Astrocyte (in vitro differentiated cells and primary cell): Measurements from ENCODE around the gene INPP5A. TPM values are rescaled to one million over a fixed set of nuclear protein-coding genes. Genes with fewer than 3 reads are reported as not detected.

Experiments
- DNase-seq: peaks from one replicate; pipeline ENCODE4 v3.0.0-alpha.2; 2010; ENCODE audit warnings: low read depth
- FAIRE-seq: peaks from 2 replicates; lab custom pipeline; 2011; peaks lifted over from hg19 to GRCh38; lab: Jason Lieb, UNC
- H2AFZ ChIP-seq: 2 replicates; pipeline ENCODE4 v1.6.0; 2012; ENCODE audit warnings: low read depth, low read length, inconsistent platforms
- H3K27ac ChIP-seq: 2 replicates; pipeline ENCODE4 v1.5.1; 2011; ENCODE audit warnings: low read depth, low read length, inconsistent platforms
- H3K27me3 ChIP-seq: 2 replicates; pipeline ENCODE4 v1.6.0; 2011; ENCODE audit warnings: low read length, inconsistent platforms; ENCODE audit not compliant: insufficient read depth
- H3K36me3 ChIP-seq: 2 replicates; pipeline ENCODE4 v1.5.1; 2011; ENCODE audit warnings: low read length, inconsistent platforms; ENCODE audit not compliant: insufficient read depth
- H3K4me1 ChIP-seq: 2 replicates; pipeline ENCODE4 v1.5.1; 2011; ENCODE audit warnings: low read length, inconsistent platforms; ENCODE audit not compliant: insufficient read depth
- H3K4me2 ChIP-seq: 2 replicates; pipeline ENCODE4 v1.6.0; 2012; ENCODE audit warnings: low read length, inconsistent platforms
- H3K4me3 ChIP-seq: 2 replicates; pipeline ENCODE4 v1.5.1; 2011; ENCODE audit warnings: low read depth, mild to moderate bottlenecking, low read length, inconsistent platforms; ENCODE audit not compliant: insufficient read depth
- H3K79me2 ChIP-seq: 2 replicates; pipeline ENCODE4 v1.6.0; 2012; ENCODE audit warnings: mild to moderate bottlenecking, low read length, inconsistent platforms; ENCODE audit not compliant: insufficient read depth
- H3K9ac ChIP-seq: 2 replicates; pipeline ENCODE4 v1.6.0; 2012; ENCODE audit warnings: mild to moderate bottlenecking, low read length, inconsistent platforms
- H3K9me3 ChIP-seq: 2 replicates; pipeline ENCODE4 v1.5.1; 2012; ENCODE audit warnings: low read depth, mild to moderate bottlenecking, low read length, inconsistent platforms; ENCODE audit not compliant: insufficient read depth
- H4K20me1 ChIP-seq: 2 replicates; pipeline ENCODE4 v1.6.0; 2012; ENCODE audit warnings: low read length, inconsistent platforms; ENCODE audit not compliant: insufficient read depth
- H3K27ac Mint-ChIP-seq: one replicate; pipeline ENCODE4 v1.8.0; 2021; ENCODE audit warnings: mild to moderate bottlenecking, mixed read lengths; ENCODE audit not compliant: unreplicated experiment
- H3K27me3 Mint-ChIP-seq: one replicate; pipeline ENCODE4 v1.8.0; 2021; ENCODE audit warnings: low read depth, mixed read lengths; ENCODE audit not compliant: unreplicated experiment
- H3K36me3 Mint-ChIP-seq: one replicate; pipeline ENCODE4 v1.8.0; 2021; ENCODE audit warnings: low read depth, mixed read lengths; ENCODE audit not compliant: unreplicated experiment
- H3K4me1 Mint-ChIP-seq: one replicate; pipeline ENCODE4 v1.8.0; 2021; ENCODE audit warnings: low read depth, mixed read lengths; ENCODE audit not compliant: unreplicated experiment
- H3K4me3 Mint-ChIP-seq: one replicate; pipeline ENCODE4 v1.8.0; 2021; ENCODE audit warnings: mild to moderate bottlenecking, moderate library complexity, mixed read lengths; ENCODE audit not compliant: unreplicated experiment
- H3K9me3 Mint-ChIP-seq: one replicate; pipeline ENCODE4 v1.8.0; 2021; ENCODE audit warnings: mild to moderate bottlenecking, mixed read lengths; ENCODE audit not compliant: unreplicated experiment
- CTCF ChIP-seq: IDR thresholded peaks from 2 replicates; pipeline ENCODE4 v1.5.1; 2011; ENCODE audit warnings: low read depth, mild to moderate bottlenecking, inconsistent platforms, low read length, moderate library complexity; ENCODE audit not compliant: insufficient read depth
- EZH2 ChIP-seq: IDR thresholded peaks from 2 replicates; pipeline ENCODE4 v1.6.1; 2012; ENCODE audit warnings: mild to moderate bottlenecking, low read length, inconsistent platforms; ENCODE audit not compliant: insufficient read depth
- total RNA-seq: library from RNA; stranded (reverse); gene quantifications from 2 replicates; pipeline ENCODE4 v1.2.1, GENCODE V29; 2021

Gene INPP5A
- total RNA-seq, 1 donor from 2014 or later, result 39.1 TPM

- H3K9ac ChIP-seq, result no peak overlapping the region
- no peaks in the 10 kb centered on the region for H4K20me1 ChIP-seq
- no peak overlapping the region for H2AFZ ChIP-seq
- no peaks in the 10 kb centered on the region for H3K36me3 ChIP-seq
- no peaks in the 10 kb centered on the region for H3K9me3 ChIP-seq
- H3K4me1 ChIP-seq, result no peaks in the 10 kb centered on the region
- TF ChIP-seq EZH2, result no peak
- no peak for TF ChIP-seq CTCF
- H3K4me3 ChIP-seq, result no peak overlapping the region
- FAIRE-seq, result no peak
- H3K9me3 Mint-ChIP-seq, result peaks cover 4% of the 10 kb centered on the region
- no peaks in the 10 kb centered on the region for H3K36me3 Mint-ChIP-seq
- H3K4me1 Mint-ChIP-seq, result no peaks in the 10 kb centered on the region
- DNase-seq, result no peak
- H3K27ac Mint-ChIP-seq, result no peak overlapping the region
- no peaks in the 10 kb centered on the region for H3K27me3 ChIP-seq
- H3K4me2 ChIP-seq, result no peak overlapping the region
- no peaks in the 10 kb centered on the region for H3K79me2 ChIP-seq
- no peak overlapping the region for H3K4me3 Mint-ChIP-seq
- H3K27me3 Mint-ChIP-seq, result peaks cover 13% of the 10 kb centered on the region
- H3K27ac ChIP-seq, result no peak overlapping the region
Measured at GRCh38 chr10:132802694-132803320, 265.2 kb downstream of the INPP5A start.

GRCh38 chr10:132803416-132804210 lies 266.0 kb downstream of the INPP5A start:
- no peak overlapping the region for H3K4me2 ChIP-seq
- FAIRE-seq (no peak), DNase-seq (no peak)
- H3K9me3 ChIP-seq, result no peaks in the 10 kb centered on the region
- no peaks in the 10 kb centered on the region for H3K79me2 ChIP-seq
- no peaks in the 10 kb centered on the region for H3K27me3 ChIP-seq
- peaks cover 4% of the 10 kb centered on the region for H3K9me3 Mint-ChIP-seq
- H3K27ac Mint-ChIP-seq, result no peak overlapping the region
- no peaks in the 10 kb centered on the region for H4K20me1 ChIP-seq
- H3K9ac ChIP-seq, result no peak overlapping the region
- no peak overlapping the region for H3K4me3 ChIP-seq
- H3K4me1 Mint-ChIP-seq, result no peaks in the 10 kb centered on the region
- no peaks in the 10 kb centered on the region for H3K4me1 ChIP-seq
- H3K4me3 Mint-ChIP-seq, result no peak overlapping the region
- H3K36me3 Mint-ChIP-seq, result no peaks in the 10 kb centered on the region
- peaks cover 10% of the 10 kb centered on the region for H3K27me3 Mint-ChIP-seq
- no peaks in the 10 kb centered on the region for H3K36me3 ChIP-seq
- H2AFZ ChIP-seq, result no peak overlapping the region
- H3K27ac ChIP-seq, result no peak overlapping the region
- TF ChIP-seq EZH2, result no peak
- TF ChIP-seq CTCF, result no peak

GRCh38 chr10:132804287-132804686 lies 266.7 kb downstream of the INPP5A start:
- H3K27me3 Mint-ChIP-seq, result peaks cover 11% of the 10 kb centered on the region
- Histone ChIP-seq H4K20me1 (no peaks in the 10 kb centered on the region), H3K79me2 (no peaks in the 10 kb centered on the region), H3K4me3 (no peak overlapping the region), H2AFZ (no peak overlapping the region), H3K9ac (no peak overlapping the region), H3K27me3 (no peaks in the 10 kb centered on the region), H3K9me3 (no peaks in the 10 kb centered on the region), H3K36me3 (no peaks in the 10 kb centered on the region), H3K27ac (no peak overlapping the region), H3K4me1 (no peaks in the 10 kb centered on the region), H3K4me2 (no peak overlapping the region)
- H3K27ac Mint-ChIP-seq, result no peak overlapping the region
- DNase-seq (no peak), FAIRE-seq (no peak)
- no peaks in the 10 kb centered on the region for H3K36me3 Mint-ChIP-seq
- no peak for TF ChIP-seq EZH2
- H3K4me3 Mint-ChIP-seq, result no peak overlapping the region
- no peaks in the 10 kb centered on the region for H3K4me1 Mint-ChIP-seq
- H3K9me3 Mint-ChIP-seq, result peaks cover 4% of the 10 kb centered on the region
